ENCODE results near the gene THAP3. TPM values are rescaled to one million over a fixed set of nuclear protein-coding genes. Genes with fewer than 3 reads are reported as not detected.

Gene THAP3
- total RNA-seq, 1 donor from 2014 or later, result 29.4 TPM

DNA sequence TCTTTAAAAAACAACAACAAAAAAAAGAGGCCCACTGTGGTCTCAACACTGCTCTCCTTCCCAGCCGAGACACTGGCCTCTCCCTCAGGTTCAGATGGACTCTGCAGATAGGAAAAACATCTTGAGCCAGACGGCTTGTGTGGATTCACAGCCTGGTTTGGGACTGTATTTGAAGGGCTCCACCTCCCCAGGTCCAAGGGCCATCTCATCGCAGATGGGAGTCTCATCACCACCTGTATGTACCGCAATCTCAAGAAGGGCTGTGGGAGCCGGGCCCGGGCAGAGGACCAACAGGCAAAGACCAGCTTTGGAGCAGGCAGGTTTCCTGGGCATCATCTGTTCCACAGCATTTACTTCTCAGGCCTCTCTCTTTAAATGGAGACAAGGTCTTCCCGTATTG, 34.6 kb upstream of the THAP3 start:
- no peaks in the 10 kb centered on the region for H3K27me3 ChIP-seq (ENCODE audit: control insufficient read depth, insufficient read depth, low read length)
- DNase-seq (ENCODE audit: low read depth), result no peak
- no peak overlapping the region for H3K4me3 ChIP-seq (ENCODE audit: low read depth, low read length)
- peaks cover 7% of the 10 kb centered on the region for H3K36me3 ChIP-seq (ENCODE audit: control insufficient read depth, insufficient read depth, low read length)
- TF ChIP-seq, protein P1, sequence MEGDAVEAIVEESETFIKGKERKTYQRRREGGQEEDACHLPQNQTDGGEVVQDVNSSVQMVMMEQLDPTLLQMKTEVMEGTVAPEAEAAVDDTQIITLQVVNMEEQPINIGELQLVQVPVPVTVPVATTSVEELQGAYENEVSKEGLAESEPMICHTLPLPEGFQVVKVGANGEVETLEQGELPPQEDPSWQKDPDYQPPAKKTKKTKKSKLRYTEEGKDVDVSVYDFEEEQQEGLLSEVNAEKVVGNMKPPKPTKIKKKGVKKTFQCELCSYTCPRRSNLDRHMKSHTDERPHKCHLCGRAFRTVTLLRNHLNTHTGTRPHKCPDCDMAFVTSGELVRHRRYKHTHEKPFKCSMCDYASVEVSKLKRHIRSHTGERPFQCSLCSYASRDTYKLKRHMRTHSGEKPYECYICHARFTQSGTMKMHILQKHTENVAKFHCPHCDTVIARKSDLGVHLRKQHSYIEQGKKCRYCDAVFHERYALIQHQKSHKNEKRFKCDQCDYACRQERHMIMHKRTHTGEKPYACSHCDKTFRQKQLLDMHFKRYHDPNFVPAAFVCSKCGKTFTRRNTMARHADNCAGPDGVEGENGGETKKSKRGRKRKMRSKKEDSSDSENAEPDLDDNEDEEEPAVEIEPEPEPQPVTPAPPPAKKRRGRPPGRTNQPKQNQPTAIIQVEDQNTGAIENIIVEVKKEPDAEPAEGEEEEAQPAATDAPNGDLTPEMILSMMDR (IDR thresholded peaks at IDR 0.05; ENCODE audit: insufficient read depth, low read length, poor library complexity, severe bottlenecking), result no peak

GRCh38 chr1:6591222-6591621, 33.4 kb upstream of the THAP3 start:
- H3K4me3 ChIP-seq (ENCODE audit: low read depth, low read length), result no peak overlapping the region
- H3K27me3 ChIP-seq (ENCODE audit: control insufficient read depth, insufficient read depth, low read length), result no peaks in the 10 kb centered on the region
- H3K36me3 ChIP-seq (ENCODE audit: control insufficient read depth, insufficient read depth, low read length), result peaks cover 7% of the 10 kb centered on the region
- TF ChIP-seq, protein P1 (IDR thresholded peaks at IDR 0.05; ENCODE audit: insufficient read depth, low read length, poor library complexity, severe bottlenecking), result no peak
- no peak for DNase-seq (ENCODE audit: low read depth)

GRCh38 chr1:6591644-6592043, 33.0 kb upstream of the THAP3 start:
- TF ChIP-seq, protein P1 (IDR thresholded peaks at IDR 0.05; ENCODE audit: insufficient read depth, low read length, poor library complexity, severe bottlenecking), result no peak
- DNase-seq (ENCODE audit: low read depth), result no peak
- no peak overlapping the region for H3K4me3 ChIP-seq (ENCODE audit: low read depth, low read length)
- peaks cover 7% of the 10 kb centered on the region for H3K36me3 ChIP-seq (ENCODE audit: control insufficient read depth, insufficient read depth, low read length)
- no peaks in the 10 kb centered on the region for H3K27me3 ChIP-seq (ENCODE audit: control insufficient read depth, insufficient read depth, low read length)

DNA sequence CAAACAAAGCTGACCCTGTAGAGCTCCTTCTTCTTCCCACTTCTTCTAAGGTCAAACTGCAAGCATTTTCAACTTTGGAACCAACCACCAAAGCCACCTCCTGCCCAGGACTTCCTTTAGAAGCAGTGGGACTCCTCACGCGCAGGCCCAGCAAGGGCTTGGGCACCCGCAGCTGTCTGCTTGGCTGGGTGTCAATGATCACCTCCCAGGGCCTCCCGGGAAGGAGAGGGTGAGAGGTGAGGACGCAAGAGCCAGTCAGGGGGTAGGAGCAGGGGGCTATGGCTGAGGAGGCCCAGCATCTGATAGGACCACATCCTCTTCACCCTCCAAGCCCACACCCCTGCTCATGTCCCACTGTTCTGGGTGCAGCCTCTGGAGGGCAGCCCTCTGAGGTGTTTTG, 32.2 kb upstream of the THAP3 start:
- TF ChIP-seq, protein P1 (IDR thresholded peaks at IDR 0.05; ENCODE audit: insufficient read depth, low read length, poor library complexity, severe bottlenecking), result no peak
- Histone ChIP-seq H3K27me3 (ENCODE audit: control insufficient read depth, insufficient read depth, low read length) (no peaks in the 10 kb centered on the region), H3K4me3 (ENCODE audit: low read depth, low read length) (no peak overlapping the region), H3K36me3 (ENCODE audit: control insufficient read depth, insufficient read depth, low read length) (peaks cover 7% of the 10 kb centered on the region)
- DNase-seq (ENCODE audit: low read depth), result no peak

DNA sequence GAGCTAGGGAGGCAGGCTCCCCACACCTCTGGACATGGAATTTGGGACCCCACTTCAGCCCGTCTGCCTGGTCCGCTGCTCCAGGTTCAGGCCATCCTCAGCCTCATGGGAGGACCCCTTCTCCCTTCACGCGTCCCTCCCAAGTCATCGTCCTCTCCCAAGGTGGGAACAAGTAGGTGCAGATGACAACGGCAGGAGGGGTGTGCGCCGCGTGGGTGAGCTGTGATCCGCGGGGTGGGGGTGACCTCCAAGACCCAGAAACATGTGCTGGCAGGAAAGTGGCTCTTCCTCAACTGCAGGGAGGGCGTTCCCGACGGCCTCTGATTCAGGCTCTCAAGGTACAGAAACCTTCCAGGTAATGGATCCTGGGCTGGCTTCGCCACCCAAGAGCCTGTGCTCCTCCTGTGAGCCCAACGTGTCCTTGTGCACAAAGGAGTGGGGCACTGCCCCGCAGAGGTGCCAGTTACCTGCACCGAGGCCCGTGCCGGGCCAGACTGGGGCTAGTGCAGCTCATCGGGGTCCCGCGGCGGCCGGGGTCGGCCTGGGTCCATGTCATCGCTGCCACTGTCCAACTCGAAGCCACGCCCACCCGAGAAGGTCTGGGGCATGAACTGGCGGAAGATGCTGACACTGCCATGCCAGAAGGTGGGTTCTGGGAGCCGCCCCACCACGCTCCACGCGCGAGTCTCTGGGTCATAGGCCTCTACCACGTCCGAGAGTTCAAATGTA, 31.6 kb upstream of the THAP3 start:
- Histone ChIP-seq H3K36me3 (ENCODE audit: control insufficient read depth, insufficient read depth, low read length) (peaks cover 7% of the 10 kb centered on the region), H3K27me3 (ENCODE audit: control insufficient read depth, insufficient read depth, low read length) (no peaks in the 10 kb centered on the region), H3K4me3 (ENCODE audit: low read depth, low read length) (no peak overlapping the region)
- TF ChIP-seq, protein P1 (IDR thresholded peaks at IDR 0.05; ENCODE audit: insufficient read depth, low read length, poor library complexity, severe bottlenecking), result no peak
- DNase-seq (ENCODE audit: low read depth), result no peak

GRCh38 chr1:6593810-6594209, 30.9 kb upstream of the THAP3 start:
- Histone ChIP-seq H3K36me3 (ENCODE audit: control insufficient read depth, insufficient read depth, low read length) (peaks cover 5% of the 10 kb centered on the region), H3K4me3 (ENCODE audit: low read depth, low read length) (no peak overlapping the region), H3K27me3 (ENCODE audit: control insufficient read depth, insufficient read depth, low read length) (no peaks in the 10 kb centered on the region)
- TF ChIP-seq, protein P1 (IDR thresholded peaks at IDR 0.05; ENCODE audit: insufficient read depth, low read length, poor library complexity, severe bottlenecking), result no peak
- no peak for DNase-seq (ENCODE audit: low read depth)
